Dermis microvascular lymphatic vessel endothelial cell (primary cell): ENCODE measurements around the gene LEUTX. TPM values are rescaled to one million over a fixed set of nuclear protein-coding genes. Genes with fewer than 3 reads are reported as not detected.

ENCODE experiments used
- DNase-seq, 2 donors: peaks; one replicate each; pipeline versions ENCODE4 v3.0.0 to v3.0.0-alpha.2; 2010; ENCODE audit warnings: low read depth in 2 of 2
- total RNA-seq: library from RNA; depleted of rRNA; stranded (reverse); fragments of >200 nt; gene quantifications from 2 replicates; pipeline ENCODE4 v1.2.1, GENCODE V29; 2014

LEUTX gene
- total RNA-seq, 1 donor from 2014 or later = not detected

DNA sequence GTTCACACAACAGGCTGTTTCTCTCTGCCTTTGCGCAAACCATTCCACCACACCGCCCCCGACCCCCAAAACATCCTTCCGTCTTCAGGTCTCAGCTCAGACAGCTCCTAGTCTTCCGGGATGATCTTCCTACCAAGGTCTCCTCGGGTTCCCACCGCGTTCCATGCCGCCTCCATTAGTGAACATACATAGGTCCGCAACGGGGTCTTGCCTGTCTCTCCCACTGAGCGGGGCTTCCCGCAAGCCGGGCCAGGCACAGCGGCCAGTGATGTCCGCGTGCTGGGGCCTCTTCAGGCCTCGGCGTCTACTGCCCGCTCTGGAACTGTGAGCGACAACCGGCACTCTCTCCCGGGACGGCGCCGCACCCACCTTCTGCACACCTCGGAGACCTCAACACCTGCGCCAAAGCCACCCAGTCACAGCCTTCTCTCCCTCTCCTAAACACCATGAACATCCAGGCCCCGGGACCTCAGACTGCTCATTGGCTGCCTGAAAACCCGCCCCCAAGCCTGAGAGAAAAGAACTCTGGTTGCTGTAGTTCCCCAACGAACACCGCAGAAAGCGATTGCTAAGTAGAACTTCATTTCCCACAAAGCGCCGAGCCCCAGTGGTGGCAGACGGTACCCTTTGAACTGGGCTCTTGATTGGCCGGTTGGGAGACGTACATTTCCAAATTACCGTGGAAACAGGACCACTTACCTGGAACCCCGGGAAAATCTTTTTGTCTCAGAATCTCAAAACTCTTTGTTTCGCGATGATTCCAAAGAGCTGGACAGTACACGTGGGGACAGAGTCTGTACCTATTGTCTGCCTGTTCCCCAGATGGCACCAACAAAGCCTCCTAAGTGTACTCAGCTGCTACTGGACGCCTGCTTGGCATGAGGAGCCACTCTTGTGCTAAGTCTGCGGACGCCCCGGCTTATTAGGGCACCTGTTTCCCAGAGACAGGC, 45.8 kb downstream of the LEUTX start:
- peak; percentile 85 to 94 for DNase-seq

DNA sequence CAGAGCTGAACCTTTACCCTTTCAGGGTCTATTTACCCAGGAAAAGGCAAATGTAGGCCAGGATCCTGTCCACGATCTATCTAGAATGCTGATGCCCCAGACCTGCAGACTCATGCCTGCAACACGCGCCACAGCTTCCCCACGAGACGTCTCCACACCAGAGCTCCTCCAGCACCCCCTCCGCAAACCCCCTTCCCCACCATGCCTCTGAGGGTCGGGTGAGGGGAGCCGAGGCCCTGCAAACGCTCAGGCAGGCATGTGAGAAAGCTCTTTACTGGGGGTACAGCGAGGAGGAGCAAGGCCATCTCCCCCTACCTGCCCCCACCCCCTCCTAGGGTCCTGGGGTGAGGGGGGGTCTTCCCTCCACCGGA, 46.4 kb downstream of the LEUTX start:
- DNase-seq = no peak

DNA sequence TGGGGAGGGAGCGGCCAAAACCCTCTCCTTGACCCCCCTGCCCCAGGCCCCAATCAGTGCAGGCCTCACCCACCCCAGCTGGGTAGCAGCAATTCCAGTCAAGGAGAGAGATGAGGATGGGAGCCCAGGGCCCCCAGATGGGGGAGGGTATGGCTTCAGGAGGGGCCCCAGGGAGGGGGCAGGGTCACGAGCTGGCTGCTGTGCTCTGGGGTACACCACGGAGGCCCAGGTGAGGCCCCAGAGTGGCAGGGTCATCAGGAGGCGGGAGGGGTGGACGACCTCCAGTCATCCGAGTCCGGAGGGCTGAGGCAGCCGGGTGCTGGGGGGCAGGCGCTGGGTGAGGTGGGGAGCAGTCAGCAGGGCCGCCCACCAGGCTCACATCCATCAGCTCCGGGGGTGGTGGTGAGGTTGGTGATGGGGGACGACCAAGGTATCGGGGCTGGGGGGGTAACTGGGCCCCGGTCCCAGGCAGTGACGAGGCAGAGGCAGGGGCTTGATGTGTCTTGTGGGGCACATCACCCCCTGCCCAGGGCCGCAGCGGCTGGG, 47.0 kb downstream of the LEUTX start:
- DNase-seq = no peak

DNA sequence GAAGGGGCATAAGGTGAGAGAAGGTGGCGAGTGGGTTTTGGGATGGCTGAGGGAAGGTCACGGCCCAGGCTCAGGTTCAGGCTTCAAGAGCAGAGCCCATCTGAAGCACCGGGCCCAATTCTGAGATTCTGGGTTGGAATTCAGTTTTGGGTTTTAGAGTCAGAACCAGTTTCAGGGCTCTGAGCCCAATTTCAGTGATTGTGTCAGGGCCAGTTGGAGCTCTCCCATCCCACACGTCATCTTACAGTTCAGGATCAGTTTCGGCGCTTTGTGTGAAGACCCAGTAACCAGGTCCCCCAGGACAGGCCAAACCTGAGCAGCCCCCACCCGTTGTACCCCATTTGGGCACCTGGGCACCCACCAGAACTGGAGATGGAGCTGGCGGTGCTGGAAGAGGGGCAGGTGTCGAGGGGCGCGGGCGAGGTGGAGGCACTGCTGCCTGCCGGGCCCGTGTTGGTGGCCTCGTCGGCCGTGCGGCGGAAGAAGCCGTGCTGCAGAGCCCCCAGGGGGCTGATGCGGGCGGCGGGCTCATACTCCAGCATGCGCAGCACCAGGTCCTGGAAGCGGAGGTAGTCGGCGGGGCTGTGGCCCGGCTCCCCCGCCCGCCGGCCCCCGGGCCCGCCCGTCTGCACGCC, 47.8 kb downstream of the LEUTX start:
- no peak for DNase-seq

DNA sequence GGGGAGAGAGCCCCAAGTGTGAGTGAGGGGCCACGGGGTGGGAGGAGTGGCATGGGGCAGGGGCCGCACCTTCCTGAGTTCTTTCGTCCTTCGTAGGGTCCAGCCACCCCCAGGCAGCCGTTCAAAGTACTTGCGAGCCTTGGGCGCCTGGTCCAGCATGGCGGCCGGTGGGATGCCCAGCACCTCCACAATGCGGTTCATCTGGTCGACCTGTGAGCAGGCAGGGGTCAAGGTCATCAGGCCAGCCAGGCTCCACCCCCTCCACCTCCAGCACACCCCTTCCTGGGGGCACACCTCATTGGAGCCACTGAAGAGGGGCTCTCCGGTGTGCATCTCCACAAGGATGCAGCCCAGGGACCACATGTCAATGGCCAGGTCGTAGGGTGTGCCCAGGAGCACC, 48.6 kb downstream of the LEUTX start:
- DNase-seq = no peak

DNA sequence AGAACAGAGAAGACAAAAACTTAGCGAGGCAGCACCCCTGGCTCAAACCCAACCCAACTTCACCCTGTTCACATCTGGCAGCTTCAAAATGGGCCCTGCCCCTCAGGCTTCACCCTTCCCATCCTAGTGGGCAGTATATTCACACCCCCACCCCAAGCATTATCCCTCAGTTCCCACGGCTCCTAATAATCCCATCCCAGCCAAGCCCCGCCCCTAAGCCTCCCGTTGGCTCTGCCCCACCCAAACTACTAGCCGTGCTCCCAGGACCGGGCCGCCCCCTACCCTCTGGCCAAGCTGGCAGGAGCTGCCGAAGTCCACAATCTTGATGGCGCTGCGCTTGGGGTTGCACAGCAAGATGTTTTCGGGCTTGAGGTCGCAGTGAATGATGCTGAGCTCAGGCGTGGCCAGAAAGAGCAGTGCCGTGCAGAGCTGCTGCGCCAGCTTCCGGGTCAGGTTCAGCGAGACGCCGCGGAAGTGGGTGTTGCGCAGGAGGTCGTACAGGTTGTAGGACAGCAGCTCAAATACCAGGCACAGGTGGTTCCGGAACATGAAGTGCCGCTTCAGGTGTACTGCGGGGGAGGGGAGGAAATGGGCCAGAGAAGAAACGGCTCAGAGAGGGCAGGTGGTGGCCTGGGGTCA, 49.5 kb downstream of the LEUTX start:
- DNase-seq = no peak

DNA sequence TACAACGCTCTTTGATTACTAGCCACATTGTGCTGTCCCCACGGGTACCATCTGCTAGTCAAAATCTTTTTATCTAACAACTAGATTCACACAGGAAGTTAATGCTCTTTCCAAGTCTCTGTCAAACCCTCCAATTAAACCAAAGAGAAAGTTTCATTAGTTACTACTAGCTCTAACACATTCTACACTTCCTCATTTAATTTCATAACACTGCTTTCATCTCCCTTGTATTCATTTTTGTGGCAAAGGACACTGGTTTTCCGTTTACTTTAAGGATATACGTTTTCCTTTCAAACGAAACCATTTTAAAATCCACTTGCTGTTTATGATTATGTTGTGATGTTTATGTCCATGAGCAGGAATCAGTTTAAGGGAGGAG, 50.0 kb downstream of the LEUTX start:
- no peak for DNase-seq

DNA sequence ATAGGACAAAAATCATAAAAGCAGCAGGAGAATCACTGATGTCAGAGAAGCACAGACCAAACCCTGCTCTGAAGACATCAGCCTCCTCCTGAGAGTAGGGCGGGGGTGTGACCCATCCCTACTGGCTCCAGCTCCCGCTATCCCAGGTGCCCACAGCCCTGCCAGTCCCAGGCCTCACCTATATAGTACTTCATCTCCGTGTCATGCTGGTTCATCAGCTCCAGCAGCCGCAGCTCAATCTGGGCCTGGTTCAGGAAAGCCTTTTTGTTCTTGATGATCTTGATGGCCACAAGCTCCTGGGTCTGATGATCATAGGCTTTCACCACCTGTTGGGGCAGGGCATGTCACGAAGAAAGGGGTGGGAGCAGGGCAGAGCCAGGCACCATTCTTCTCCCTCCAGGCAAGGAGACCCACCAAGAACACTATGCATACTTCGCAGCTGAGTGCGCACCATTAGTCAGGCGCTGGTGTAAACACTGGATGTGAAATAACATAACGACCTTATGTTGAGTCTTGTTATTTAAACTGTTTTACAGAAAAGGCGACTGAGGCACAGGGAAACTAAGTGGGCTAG, 51.1 kb downstream of the LEUTX start:
- no peak for DNase-seq

DNA sequence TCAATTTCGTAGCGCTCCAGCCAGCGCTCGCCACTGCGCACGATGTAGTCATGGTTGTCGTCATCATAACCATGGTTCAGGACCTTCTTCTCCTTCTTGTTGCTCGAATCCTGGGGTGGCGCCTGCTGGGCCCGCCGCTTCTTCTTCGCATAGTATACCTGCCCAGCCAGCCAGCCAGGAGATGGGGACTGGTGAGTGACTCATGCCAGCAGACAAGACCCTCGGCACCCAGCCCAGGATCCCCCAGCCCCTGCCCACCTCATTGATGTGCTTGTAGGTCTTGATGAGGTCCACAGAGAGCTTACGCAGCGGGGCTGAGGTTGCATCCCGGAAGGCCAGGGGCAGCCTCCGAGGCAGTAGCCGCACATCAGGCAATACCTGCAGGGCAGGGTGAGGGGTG, 51.8 kb downstream of the LEUTX start:
- no peak for DNase-seq

DNA sequence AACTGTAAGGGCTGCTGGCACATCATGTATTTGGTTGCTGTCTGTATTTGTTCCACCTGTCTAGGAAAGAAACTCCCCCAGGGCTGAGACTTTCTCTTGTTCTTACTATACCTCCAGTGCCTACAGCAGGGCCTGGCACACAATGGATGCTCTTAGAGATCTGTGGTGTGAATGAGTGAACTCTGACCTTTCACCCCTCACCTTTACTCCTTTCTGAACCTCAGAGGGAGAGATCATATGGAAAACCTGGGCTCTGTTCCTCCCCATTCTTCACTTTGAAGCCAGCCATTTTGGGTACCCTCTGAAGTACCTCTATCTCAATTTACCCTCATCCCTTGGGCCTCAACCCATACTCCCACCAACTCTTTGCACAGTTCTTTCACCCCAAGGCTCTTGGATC, 52.2 kb downstream of the LEUTX start:
- DNase-seq = no peak

DNA sequence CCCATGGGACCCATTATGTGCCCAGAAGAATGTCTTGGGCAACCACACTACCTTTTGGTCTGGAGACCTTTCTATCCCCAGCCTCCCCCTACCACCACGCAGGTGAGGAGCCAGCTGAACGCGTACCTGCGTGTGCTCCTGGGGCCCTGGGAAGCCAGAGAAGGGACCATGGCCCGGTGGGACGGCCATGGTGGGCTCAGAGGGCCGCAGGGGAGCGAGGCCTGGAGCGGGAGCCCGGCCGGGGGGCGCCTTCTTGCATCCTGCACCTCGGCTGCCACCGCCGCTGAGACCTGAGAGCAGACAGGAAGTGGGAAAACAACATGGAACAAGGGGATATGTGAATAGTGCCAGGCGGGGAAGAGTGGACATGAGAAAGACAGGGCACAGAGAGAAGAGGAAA, 53.0 kb downstream of the LEUTX start:
- no peak for DNase-seq

DNA sequence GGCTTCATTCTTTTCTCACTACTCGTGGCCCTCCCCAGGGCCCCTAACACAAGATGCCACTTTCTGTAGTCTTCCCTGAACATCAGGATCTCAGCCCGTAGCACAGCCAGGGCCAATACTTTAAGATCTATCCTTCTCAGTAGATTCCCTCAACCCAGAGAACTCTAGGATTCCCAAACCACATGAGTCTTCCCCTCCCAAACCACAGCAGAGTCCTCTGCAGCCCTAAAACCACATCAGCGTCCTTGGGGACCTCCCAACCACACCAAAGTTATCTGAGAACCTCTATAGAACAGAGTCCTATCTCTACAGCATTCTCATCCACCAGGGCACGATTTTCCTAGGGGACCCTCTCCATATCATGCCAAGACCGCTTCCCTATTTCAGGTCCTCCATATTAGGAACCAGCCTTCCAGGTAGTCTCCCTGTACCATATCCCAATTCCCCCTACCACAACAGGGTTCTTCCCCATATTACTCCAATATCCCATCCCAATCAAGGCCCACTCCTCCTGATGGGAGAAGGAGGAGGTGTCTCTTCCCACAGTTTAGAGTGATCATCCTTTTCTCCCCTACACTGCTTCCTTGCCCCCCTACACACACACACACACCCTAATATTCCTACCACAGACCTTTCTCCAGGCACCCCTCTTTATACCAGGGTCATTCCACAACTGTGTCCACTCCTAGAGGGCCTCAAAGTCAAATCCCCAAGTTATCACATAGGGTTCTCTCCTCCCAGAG, 53.9 kb downstream of the LEUTX start:
- DNase-seq = no peak

DNA sequence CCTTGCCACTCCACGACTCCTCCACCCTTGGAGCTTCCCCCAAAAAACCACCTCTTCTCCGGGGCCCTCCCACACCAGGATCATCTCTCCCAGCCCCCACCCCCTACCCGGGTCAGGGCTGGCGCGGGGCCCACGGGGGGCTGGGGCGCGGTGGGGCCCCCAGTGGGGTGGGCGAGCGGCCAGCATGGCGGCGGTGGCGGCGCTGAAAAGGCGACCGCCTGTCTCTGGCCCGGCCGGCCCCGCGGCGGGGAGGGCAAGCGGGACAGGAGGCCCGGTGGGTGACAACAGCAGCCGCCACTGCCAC, 54.5 kb downstream of the LEUTX start:
- no peak for DNase-seq

DNA sequence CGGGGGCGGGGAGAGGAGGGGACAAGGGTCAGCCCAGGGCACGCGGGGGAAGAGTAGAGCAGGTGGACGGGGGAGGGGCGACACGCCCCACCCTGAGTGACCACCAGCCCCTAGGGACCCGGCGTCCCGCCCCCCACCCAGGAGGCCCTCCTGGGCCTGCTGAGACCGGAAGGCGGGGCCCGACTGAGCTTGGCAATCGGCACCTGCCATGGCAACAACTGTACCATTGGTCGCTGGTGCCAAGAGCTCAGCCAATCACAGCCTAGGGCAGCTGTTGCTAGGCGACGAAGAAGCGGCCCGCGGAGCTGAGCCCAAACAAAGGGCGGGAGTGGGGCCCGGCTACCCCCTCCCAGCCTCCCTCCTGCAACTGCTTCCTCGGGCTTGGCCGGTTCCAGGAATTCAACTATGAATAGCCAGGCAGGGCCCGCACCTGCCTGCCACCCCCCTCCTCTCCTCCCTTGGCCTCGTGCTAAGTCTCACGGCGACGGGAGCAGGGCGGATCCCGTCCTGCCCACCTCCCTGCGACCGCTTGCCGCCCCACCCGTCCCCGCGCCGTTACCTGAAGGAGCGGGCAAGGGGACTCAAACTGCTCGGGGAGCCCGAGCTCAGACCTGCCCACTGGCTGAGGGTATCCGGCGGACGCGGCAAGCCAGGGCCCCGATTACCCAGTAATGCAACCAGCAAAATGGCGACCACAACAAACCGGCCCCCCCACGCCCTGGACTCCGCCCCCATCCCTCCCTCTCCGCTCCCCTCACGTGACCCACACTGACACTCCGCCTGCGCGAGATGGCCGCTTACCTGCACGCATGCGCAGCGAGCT, 55.0 kb downstream of the LEUTX start, which contains the start of gene DYRK1B:
Gene DYRK1B, minus strand, starts transcription at position 699 of the 823 bp plus-strand sequence. CDS start 2,295 bp downstream, outside the sequence.
- DNase-seq = peak; percentile 96 to 98

DNA sequence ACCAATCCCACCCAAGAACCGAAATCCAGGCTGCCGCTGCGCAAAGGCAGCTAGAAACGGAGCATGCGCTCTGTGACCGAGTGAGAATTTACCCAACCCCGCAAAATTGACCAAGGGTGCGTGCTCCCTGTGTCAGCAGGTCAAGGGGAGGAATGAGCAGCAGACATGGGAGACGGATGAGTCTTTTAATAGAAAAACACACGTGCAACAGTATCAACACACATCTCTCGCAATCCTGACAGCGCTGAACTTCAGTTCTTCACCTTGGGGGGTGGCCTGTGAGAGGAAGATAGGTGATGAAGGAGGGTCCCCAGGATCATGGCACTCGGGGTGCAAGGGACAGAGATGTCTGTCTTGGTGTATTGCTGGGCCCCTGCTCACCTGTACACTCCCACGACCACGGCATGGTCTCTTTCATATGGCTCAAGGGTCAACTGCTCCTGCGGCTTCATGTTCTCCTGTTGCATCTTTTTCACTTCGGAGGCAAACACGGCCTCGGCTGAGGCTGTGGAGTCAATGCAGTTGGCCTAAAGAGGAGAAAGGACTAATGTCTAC, 55.7 kb downstream of the LEUTX start:
- DNase-seq = no peak

Other genes with a start within 250 kb of the LEUTX start
- 1.8 and 3.1 TPM in 2 replicates for gene EID2B, start 246.0 kb upstream of the LEUTX start, total RNA-seq
- 13.2 and 17.4 TPM in 2 replicates for gene EID2, start 238.7 kb upstream of the LEUTX start, total RNA-seq
- gene LGALS13, start 176.3 kb upstream of the LEUTX start, total RNA-seq = not detected in 2 replicates
- gene LGALS16, start 122.9 kb upstream of the LEUTX start, total RNA-seq = not detected in 2 replicates
- not detected in 2 replicates for gene LGALS14, start 74.4 kb upstream of the LEUTX start, total RNA-seq
- gene CLC, start 40.8 kb upstream of the LEUTX start, total RNA-seq = not detected in 2 replicates
- 9.2 and 16.1 TPM in 2 replicates for gene DYRK1B, start 55.3 kb downstream of the LEUTX start, total RNA-seq
- 164 and 231 TPM in 2 replicates for gene FBL, start 67.5 kb downstream of the LEUTX start, total RNA-seq
- gene FCGBP, start 155.8 kb downstream of the LEUTX start, total RNA-seq = under 0.01 TPM in 2 replicates
- 79.2 and 96.2 TPM in 2 replicates for gene PSMC4, start 192.3 kb downstream of the LEUTX start, total RNA-seq
- 3.0 and 4.9 TPM in 2 replicates for gene ZNF546, start 218.2 kb downstream of the LEUTX start, total RNA-seq